SW 1271 (cell line): ENCODE results near the gene MN1.

ENCODE experiments used
- DNase-seq, 2 experiments: peaks; one replicate each; lab custom pipeline; 2025; lab: John Stamatoyannopoulos, UW

Gene MN1

GRCh38 chr22:27827604-27828587 lies 26.3 kb upstream of the MN1 start:
- DNase-seq = no peak

- DNase-seq = no peak
Measured at GRCh38 chr22:27825174-27825573, 23.6 kb upstream of the MN1 start.

GRCh38 chr22:27823221-27823620 lies 21.7 kb upstream of the MN1 start:
- DNase-seq = no peak

- no peak for DNase-seq
Measured at GRCh38 chr22:27820896-27821866, 19.6 kb upstream of the MN1 start.

GRCh38 chr22:27816552-27816951 lies 15.0 kb upstream of the MN1 start:
- no peak for DNase-seq

- DNase-seq = no peak
Measured at GRCh38 chr22:27815826-27816530, 14.4 kb upstream of the MN1 start.

GRCh38 chr22:27814993-27815392 lies 13.4 kb upstream of the MN1 start:
- no peak for DNase-seq

DNA sequence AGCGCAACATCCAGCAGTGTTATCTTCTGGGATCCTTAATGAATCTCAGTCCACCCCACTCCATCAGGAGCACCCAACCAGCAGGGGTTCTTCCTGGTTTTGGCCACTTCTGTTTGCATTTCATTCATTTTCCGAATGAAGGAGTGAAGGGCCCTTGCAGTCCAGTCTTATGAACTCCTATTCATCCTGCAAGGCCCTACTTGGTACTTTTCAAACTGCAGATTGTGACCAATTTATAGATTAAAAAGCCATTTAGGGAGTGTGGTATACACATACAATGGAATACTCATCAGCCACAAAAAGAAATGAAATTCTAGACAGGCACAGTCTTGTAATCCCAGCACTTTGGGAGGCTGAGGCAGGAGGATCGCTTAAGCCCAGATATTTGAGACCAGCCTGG lies 10.2 kb upstream of the MN1 start:
- DNase-seq = no peak

GRCh38 chr22:27810609-27811151 lies 9.1 kb upstream of the MN1 start:
- no peak for DNase-seq

DNA sequence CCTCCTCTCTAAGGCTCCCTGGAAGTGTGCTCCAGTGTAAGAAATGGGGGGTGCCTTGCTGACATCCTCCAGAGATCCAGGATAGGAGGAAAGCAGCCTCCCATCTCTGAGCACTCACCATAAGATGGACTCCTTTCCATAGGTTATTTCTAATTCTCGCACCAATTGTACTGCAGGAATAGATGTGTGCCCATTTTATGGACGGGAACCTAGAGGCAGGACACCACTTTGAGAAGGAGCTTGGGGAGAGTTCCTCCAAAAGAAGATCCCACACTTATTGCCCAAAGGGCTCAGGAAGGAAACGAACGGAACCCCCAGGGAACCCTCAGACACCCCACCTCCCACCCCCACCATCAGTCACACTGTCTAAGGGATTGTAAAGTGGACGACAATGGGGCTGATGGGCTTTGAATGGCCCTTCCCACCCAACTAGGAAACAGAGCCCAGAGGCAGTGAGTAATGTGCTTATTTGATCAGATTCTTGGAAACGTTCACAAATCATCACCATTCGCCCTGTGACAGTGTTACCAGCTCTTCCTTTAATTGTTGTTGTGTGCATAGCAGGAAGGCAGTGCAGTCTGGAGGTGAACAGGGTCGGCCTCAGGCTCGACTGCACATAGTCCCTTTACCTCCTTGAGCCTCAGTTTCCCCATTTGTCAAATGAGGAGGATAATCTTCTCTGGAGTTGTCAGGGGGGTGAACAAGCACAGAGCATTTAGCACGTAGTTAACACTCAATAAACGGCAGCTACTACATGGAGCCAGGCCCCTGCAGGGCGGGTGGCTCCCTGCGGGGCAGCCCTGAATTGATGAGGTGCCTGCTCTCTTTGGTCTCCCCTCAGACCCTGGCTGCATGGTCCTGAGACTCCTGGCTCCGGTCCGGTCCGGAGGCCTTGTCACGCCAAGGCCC lies 8.4 kb upstream of the MN1 start:
- DNase-seq = no peak

- DNase-seq = no peak
Measured at GRCh38 chr22:27809226-27809603, 7.7 kb upstream of the MN1 start.

- DNase-seq = no peak
Measured at GRCh38 chr22:27808451-27809225, 7.1 kb upstream of the MN1 start.

GRCh38 chr22:27805841-27806240 lies 4.3 kb upstream of the MN1 start:
- no peak for DNase-seq

DNA sequence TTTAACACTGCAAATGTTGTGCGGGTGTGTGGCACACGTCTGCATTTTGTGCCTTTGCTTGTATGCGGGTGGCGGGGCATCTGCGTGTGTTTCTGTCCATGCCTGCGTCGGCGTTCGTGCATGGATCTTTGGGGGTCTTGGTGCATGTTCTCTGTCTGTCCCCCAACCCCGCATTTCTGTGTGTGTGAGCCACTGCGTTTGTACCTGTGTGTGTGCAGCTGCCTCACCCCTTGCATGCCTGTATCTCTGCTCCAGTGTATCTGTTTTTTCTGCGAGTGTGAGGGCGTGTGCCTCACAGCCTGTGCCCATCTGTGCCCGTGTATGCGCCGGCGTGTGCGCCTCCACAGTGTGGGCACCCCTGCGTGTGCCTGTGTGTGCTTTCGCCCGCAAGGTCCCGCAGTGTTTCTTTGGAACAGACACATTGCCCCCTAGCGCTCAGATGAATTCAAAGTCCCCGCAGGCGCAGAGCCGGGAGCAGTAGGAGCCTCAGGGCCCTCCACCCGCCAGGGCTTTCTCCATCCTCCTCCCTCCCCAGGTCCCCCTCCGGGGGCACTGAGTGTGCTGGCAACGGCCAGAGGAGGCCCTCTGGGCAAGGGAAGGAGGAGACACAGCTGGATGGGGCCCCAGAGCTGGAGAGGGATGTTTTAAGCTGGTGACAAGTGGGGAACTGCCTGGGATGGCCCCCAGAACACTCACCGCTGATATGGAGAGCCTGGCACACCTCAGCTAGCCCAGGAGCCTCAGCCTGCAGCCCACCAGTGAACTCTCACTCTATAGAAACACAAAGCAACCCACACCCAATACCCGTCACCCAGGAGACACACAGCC lies 3.1 kb upstream of the MN1 start:
- peak in 1 of 2 experiments; percentile 31 for DNase-seq

GRCh38 chr22:27803841-27804415 lies 2.4 kb upstream of the MN1 start:
- no peak for DNase-seq

GRCh38 chr22:27802346-27803073 lies 954 bp upstream of the MN1 start:
- DNase-seq = no peak

GRCh38 chr22:27801202-27801615 lies 347 bp downstream of the MN1 start:
- DNase-seq = no peak
